ENCODE results near the gene TMEM169. TPM values are rescaled to one million over a fixed set of nuclear protein-coding genes. Genes with fewer than 3 reads are reported as not detected.
A peak's percentile ranks its signal among the peaks of the same experiment; 100 is the strongest.

TMEM169 gene
- total RNA-seq, 2 donors from 2014 or later, result 1.1 to 3.8 TPM

DNA sequence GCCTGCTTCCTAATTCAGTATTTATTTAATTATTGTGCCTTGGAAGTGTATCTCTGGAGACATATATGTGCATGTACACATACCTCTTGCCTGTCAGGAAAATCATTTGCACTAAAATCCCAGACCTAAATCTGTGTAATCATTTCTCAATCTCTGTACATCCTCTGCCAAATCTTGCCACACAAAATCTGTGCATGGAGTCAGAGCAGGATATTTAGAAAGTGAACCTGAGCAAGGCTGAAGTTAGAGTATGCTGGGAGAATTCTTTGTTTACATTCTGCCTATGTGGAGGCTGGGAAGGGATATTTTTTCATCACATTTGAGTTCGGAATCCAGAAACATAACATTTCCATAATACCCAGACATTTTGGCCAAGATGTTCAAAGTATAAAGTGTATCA is 36.8 kb downstream of the TMEM169 start:
- Mint-ChIP-seq H3K9me3 (no peaks in the 10 kb centered on the region), H3K4me1 (peaks cover 12% of the 10 kb centered on the region), H3K4me3 (no peak overlapping the region)

DNA sequence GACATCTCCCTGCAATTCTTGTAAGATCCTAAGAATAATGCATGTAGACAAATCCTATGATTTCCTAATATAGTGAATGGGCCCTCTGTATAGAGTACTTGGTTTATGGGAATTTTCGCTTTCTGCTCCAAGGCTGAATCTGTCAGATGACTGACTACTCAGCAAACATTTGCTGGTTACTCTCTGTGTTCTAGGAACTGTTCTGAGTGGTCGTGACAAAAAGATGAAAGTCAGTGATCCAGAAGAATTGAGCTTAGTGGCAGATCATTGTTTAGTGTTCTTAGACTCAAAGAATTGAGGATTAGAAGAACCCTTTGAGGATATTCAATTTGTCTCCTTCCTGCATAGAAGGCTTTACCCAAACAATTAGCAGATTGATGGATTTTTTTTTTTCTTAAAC is 37.4 kb downstream of the TMEM169 start:
- WGBS, 2 experiments (ENCODE audit: insufficient coverage in 1 of 2, insufficient read length in 1 of 2), result 87 to 95% methylated on average over 2 of the region's 2 CpGs
- Histone ChIP-seq H3K4me3 (ENCODE audit: low read length) (no peak overlapping the region), H3K27ac (ENCODE audit: low read depth, low read length) (no peak overlapping the region), H3K9ac (ENCODE audit: extremely low read depth, low read length, poor library complexity, severe bottlenecking) (no peak overlapping the region), H3K27me3 (ENCODE audit: control insufficient read depth, insufficient read depth, low read length, poor library complexity, severe bottlenecking) (no peaks in the 10 kb centered on the region), H3K9me3 (ENCODE audit: control insufficient read depth, low read length) (no peaks in the 10 kb centered on the region), H3K4me1 (ENCODE audit: control insufficient read depth, insufficient read depth, low read length) (no peaks in the 10 kb centered on the region), H3K36me3 (ENCODE audit: control insufficient read depth, insufficient read depth, low read length) (peaks cover 96% of the 10 kb centered on the region)
- Mint-ChIP-seq H3K27me3 (ENCODE audit: insufficient read depth) (no peaks in the 10 kb centered on the region), H3K4me3 (no peak overlapping the region), H3K4me1 (peaks cover 10% of the 10 kb centered on the region), H3K36me3 (ENCODE audit: low read depth) (peaks cover 92% of the 10 kb centered on the region), H3K9me3 (no peaks in the 10 kb centered on the region), H3K27ac (no peak overlapping the region)
- DNase-seq, result no peak
- TF ChIP-seq, protein P1, sequence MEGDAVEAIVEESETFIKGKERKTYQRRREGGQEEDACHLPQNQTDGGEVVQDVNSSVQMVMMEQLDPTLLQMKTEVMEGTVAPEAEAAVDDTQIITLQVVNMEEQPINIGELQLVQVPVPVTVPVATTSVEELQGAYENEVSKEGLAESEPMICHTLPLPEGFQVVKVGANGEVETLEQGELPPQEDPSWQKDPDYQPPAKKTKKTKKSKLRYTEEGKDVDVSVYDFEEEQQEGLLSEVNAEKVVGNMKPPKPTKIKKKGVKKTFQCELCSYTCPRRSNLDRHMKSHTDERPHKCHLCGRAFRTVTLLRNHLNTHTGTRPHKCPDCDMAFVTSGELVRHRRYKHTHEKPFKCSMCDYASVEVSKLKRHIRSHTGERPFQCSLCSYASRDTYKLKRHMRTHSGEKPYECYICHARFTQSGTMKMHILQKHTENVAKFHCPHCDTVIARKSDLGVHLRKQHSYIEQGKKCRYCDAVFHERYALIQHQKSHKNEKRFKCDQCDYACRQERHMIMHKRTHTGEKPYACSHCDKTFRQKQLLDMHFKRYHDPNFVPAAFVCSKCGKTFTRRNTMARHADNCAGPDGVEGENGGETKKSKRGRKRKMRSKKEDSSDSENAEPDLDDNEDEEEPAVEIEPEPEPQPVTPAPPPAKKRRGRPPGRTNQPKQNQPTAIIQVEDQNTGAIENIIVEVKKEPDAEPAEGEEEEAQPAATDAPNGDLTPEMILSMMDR (conservative IDR thresholded peaks at IDR 0.05), result no peak

More for the DNA sequence above, 36.8 kb downstream of the TMEM169 start:
- no peak overlapping the region for H3K27ac ChIP-seq (ENCODE audit: low read depth, low read length)
- no peaks in the 10 kb centered on the region for H3K4me1 ChIP-seq (ENCODE audit: control insufficient read depth, insufficient read depth, low read length)
- H3K36me3 Mint-ChIP-seq (ENCODE audit: low read depth), result peaks cover 90% of the 10 kb centered on the region
- H3K36me3 ChIP-seq (ENCODE audit: control insufficient read depth, insufficient read depth, low read length), result peaks cover 96% of the 10 kb centered on the region
- WGBS, 2 experiments (ENCODE audit: insufficient coverage in 1 of 2, insufficient read length in 1 of 2), result 100% methylated on average over 1 of the region's 1 CpG; no CpG with 5 or more reads in 1 of the 2 experiments
- H3K27me3 ChIP-seq (ENCODE audit: control insufficient read depth, insufficient read depth, low read length, poor library complexity, severe bottlenecking), result no peaks in the 10 kb centered on the region
- no peak overlapping the region for H3K9ac ChIP-seq (ENCODE audit: extremely low read depth, low read length, poor library complexity, severe bottlenecking)
- H3K27me3 Mint-ChIP-seq (ENCODE audit: insufficient read depth), result no peaks in the 10 kb centered on the region
- TF ChIP-seq, protein P1 (conservative IDR thresholded peaks at IDR 0.05), result no peak
- H3K27ac Mint-ChIP-seq, result peak overlapping the region; percentile 35
- DNase-seq, result no peak
- no peak overlapping the region for H3K4me3 ChIP-seq (ENCODE audit: low read length)
- no peaks in the 10 kb centered on the region for H3K9me3 ChIP-seq (ENCODE audit: control insufficient read depth, low read length)

DNA sequence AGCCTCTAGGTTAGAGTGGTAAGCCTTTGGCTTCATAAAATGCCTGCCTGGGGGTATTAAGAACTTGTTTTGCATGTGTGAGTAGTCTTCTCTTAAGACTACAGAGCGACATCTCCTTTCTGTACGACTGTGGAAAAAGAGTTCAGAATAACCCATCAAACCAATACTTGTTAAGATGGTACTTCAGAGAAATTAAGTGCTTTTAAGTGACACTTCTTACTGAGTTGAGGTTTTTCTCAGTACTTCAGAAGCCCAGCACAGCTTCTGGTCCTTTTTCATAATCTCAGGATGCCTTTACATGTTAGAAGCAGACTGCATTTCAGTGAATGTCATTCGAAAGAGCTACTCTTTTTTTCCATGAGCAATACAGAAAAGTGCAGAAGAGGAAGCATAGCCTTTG is 38.3 kb downstream of the TMEM169 start:
- Mint-ChIP-seq H3K27ac (no peak overlapping the region), H3K4me3 (no peak overlapping the region), H3K4me1 (peaks cover 5% of the 10 kb centered on the region), H3K9me3 (no peaks in the 10 kb centered on the region), H3K36me3 (ENCODE audit: low read depth) (peaks cover 95% of the 10 kb centered on the region), H3K27me3 (ENCODE audit: insufficient read depth) (no peaks in the 10 kb centered on the region)
- H3K27me3 ChIP-seq (ENCODE audit: control insufficient read depth, insufficient read depth, low read length, poor library complexity, severe bottlenecking), result no peaks in the 10 kb centered on the region
- no peak overlapping the region for H3K9ac ChIP-seq (ENCODE audit: extremely low read depth, low read length, poor library complexity, severe bottlenecking)
- H3K27ac ChIP-seq (ENCODE audit: low read depth, low read length), result no peak overlapping the region
- no peaks in the 10 kb centered on the region for H3K4me1 ChIP-seq (ENCODE audit: control insufficient read depth, insufficient read depth, low read length)
- H3K9me3 ChIP-seq (ENCODE audit: control insufficient read depth, low read length), result no peaks in the 10 kb centered on the region
- DNase-seq, result no peak
- TF ChIP-seq, protein P1 (conservative IDR thresholded peaks at IDR 0.05), result no peak
- peaks cover 100% of the 10 kb centered on the region for H3K36me3 ChIP-seq (ENCODE audit: control insufficient read depth, insufficient read depth, low read length)
- 93 to 100% methylated on average over 1 to 3 of the region's 3 CpGs for WGBS, 2 experiments (ENCODE audit: insufficient coverage in 1 of 2, insufficient read length in 1 of 2)
- H3K4me3 ChIP-seq (ENCODE audit: low read length), result no peak overlapping the region

Data from endodermal cell (in vitro differentiated cells).